ENCODE measurements around the gene CNKSR3.

CNKSR3 gene

DNA sequence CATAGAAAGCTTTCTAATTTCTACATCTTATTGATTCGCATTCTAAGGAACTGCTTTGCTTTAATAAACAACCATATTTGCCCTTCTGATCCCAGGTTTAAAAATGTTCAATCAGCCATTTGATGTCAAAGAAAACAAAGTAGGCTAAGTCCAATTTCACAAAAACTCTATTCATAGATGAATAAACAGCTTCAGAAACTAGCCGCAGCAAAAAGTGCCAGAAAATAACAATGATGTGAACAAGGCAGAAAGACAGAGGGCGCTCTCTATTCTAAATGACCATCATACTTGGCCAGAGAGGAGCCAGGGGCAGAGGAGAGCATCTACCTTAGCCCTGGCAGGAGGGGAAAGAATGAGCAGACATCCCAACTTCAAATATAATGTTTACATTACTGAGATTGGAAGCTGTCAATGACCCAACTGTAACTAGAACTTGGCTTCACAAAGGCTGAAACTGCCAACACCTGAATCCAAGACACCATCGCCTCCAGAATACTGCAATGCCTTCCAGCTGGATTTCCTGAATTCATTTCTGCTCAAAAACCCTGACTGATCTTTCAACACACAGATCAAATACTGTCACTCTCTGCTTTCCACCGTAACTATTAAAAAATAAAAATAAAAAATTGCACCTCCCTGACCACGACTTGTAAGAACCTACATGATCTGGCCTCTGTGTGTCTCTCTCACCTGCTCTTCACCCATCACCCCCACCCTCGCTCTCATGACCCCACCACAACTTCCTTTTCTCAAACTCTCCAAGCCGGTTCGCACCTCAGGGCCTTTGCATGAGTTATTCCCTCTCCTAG is 9.5 kb downstream of the CNKSR3 start:
- DNase-seq (ENCODE audit: low spot score) = no peak
- no peak overlapping the region for H2BK15ac ChIP-seq (ENCODE audit: low read length)
- H3K4ac ChIP-seq (ENCODE audit: low read length) = no peak overlapping the region
- H3K9ac ChIP-seq (ENCODE audit: low read depth, low read length, poor library complexity) = no peak overlapping the region
- no peaks in the 10 kb centered on the region for H3K36me3 ChIP-seq (replicated peaks in 1 of 2; ENCODE audit: control insufficient read depth in 2 of 2, insufficient read depth in 2 of 2, low read length in 2 of 2)
- H3K4me1 ChIP-seq (ENCODE audit: control insufficient read depth in 2 of 2, insufficient read depth in 1 of 2, low read depth in 1 of 2, low read length in 2 of 2) = peaks cover 0 to 2% of the 10 kb centered on the region in 2 donors
- H4K8ac ChIP-seq (ENCODE audit: low read depth, low read length) = no peak overlapping the region
- no CpG with 5 or more reads among the region's 9 CpGs for WGBS, 2 donors (ENCODE audit: extremely low coverage in 2 of 2, insufficient read length in 2 of 2, insufficient replicate concordance in 1 of 2)
- no peak overlapping the region for H3K27ac ChIP-seq (replicated peaks; ENCODE audit: low read length)
- no peak overlapping the region for H3K14ac ChIP-seq (ENCODE audit: low read length)
- no peak overlapping the region for H2AFZ ChIP-seq (ENCODE audit: low read length)
- H4K91ac ChIP-seq (ENCODE audit: low read depth, low read length, poor library complexity) = no peak overlapping the region
- no peak overlapping the region for H2BK12ac ChIP-seq (ENCODE audit: low read length)
- H2BK5ac ChIP-seq (ENCODE audit: low read length) = no peak overlapping the region
- no peak overlapping the region for H3K18ac ChIP-seq (ENCODE audit: low read length)
- H2AK5ac ChIP-seq (ENCODE audit: low read depth, low read length) = no peak overlapping the region
- H3K9me3 ChIP-seq (replicated peaks in 1 of 2; ENCODE audit: control insufficient read depth in 2 of 2, insufficient read depth in 1 of 2, low read depth in 1 of 2, low read length in 2 of 2) = no peaks in the 10 kb centered on the region
- H3K79me1 ChIP-seq (ENCODE audit: low read depth, low read length) = no peaks in the 10 kb centered on the region
- H3K4me3 ChIP-seq (ENCODE audit: low read length in 2 of 2) = no peak overlapping the region
- no peak overlapping the region for H3K23ac ChIP-seq (ENCODE audit: low read depth, low read length, poor library complexity)
- H3K27me3 ChIP-seq (ENCODE audit: control insufficient read depth in 3 of 3, insufficient read depth in 3 of 3, low read depth in 1 of 3, low read length in 3 of 3) = no peaks in the 10 kb centered on the region
- H2BK120ac ChIP-seq (ENCODE audit: low read depth, low read length) = no peak overlapping the region
- no peak overlapping the region for H3K4me2 ChIP-seq (ENCODE audit: insufficient read depth, low read length, poor library complexity, severe bottlenecking)

DNA sequence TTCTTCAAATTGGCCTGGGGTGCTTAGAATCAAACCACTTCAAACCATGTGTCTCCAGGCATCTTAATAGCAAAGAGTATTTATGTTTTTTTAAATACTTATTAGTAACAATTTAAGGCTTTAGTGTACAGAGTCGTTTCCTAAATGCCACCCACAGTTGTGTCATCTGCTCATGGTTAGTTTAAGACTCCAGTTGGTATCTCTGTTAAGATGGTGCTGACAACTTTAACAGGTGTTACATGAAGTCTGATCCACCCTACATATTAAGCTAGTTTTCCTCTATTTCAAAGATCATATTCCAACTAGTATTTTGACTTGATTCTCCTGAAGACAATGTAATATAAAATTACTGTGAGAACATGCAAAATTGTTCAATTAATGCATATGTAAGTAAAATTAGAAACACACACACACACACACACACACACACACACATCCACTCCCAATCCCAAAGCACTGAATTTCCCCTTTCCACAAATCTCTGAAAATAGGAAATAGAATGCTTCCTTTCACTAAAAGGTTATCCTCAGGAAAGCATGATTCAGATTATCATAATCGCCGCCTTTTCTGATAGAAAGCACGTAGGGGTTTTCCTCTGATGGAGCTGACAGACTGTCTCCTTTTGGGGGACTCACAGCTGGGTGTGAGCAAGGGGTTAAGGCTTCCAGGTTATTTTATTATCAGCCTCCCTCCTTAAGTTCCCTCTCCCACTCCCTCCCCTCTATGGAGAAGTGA is 10.5 kb downstream of the CNKSR3 start:
- H3K4me1 ChIP-seq (ENCODE audit: control insufficient read depth in 2 of 2, insufficient read depth in 1 of 2, low read depth in 1 of 2, low read length in 2 of 2) = peaks cover 0 to 2% of the 10 kb centered on the region in 2 donors
- no CpG with 5 or more reads among the region's 4 CpGs for WGBS, 2 donors (ENCODE audit: extremely low coverage in 2 of 2, insufficient read length in 2 of 2, insufficient replicate concordance in 1 of 2)

DNA sequence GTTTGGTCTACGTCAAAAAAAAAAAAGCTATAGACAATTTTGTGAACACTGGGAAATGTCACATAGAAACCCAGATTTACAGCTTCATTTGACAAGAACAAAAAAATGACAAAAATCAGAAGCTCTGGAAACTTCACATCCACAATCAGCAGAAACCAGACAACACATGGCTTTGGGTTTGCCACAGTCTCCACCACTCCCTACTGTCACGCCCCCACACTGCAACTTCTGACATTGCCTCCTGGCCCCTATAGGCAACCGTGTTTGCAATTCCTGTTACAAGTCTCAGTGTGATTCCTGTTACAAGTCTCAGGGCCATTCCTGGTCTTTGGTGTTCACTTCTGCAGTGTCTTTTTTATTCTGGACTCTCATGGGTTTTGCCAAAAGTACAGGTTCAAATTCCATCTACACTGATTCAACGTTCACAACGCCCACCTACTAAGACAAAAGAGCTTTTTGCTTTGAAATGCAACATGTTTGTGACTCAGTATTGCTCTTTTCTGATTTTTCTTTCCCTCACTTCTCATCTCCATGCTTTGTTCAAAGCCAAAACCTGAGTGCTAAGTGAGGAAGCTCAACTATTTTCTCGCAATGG is 12.0 kb downstream of the CNKSR3 start:
- no peak overlapping the region for H2AFZ ChIP-seq (ENCODE audit: low read length)
- H2AK5ac ChIP-seq (ENCODE audit: low read depth, low read length) = no peak overlapping the region
- no peak overlapping the region for H3K4me2 ChIP-seq (ENCODE audit: insufficient read depth, low read length, poor library complexity, severe bottlenecking)
- no peaks in the 10 kb centered on the region for H3K9me3 ChIP-seq (replicated peaks in 1 of 2; ENCODE audit: control insufficient read depth in 2 of 2, insufficient read depth in 1 of 2, low read depth in 1 of 2, low read length in 2 of 2)
- no peak overlapping the region for H4K91ac ChIP-seq (ENCODE audit: low read depth, low read length, poor library complexity)
- H2BK120ac ChIP-seq (ENCODE audit: low read depth, low read length) = no peak overlapping the region
- no peaks in the 10 kb centered on the region for H3K27me3 ChIP-seq (ENCODE audit: control insufficient read depth in 3 of 3, insufficient read depth in 3 of 3, low read depth in 1 of 3, low read length in 3 of 3)
- H3K18ac ChIP-seq (ENCODE audit: low read length) = no peak overlapping the region
- no peak overlapping the region for H3K4me3 ChIP-seq (ENCODE audit: low read length in 2 of 2)
- no peak overlapping the region for H3K23ac ChIP-seq (ENCODE audit: low read depth, low read length, poor library complexity)
- no peak for DNase-seq (ENCODE audit: low spot score)
- no peak overlapping the region for H4K8ac ChIP-seq (ENCODE audit: low read depth, low read length)
- no CpG with 5 or more reads among the region's 6 CpGs for WGBS, 2 donors (ENCODE audit: extremely low coverage in 2 of 2, insufficient read length in 2 of 2, insufficient replicate concordance in 1 of 2)
- no peak overlapping the region for H3K14ac ChIP-seq (ENCODE audit: low read length)
- no peak overlapping the region for H2BK15ac ChIP-seq (ENCODE audit: low read length)
- no peak overlapping the region for H2BK12ac ChIP-seq (ENCODE audit: low read length)
- H3K27ac ChIP-seq (replicated peaks; ENCODE audit: low read length) = no peak overlapping the region
- H2BK5ac ChIP-seq (ENCODE audit: low read length) = no peak overlapping the region
- no peaks in the 10 kb centered on the region for H3K4me1 ChIP-seq (ENCODE audit: control insufficient read depth in 2 of 2, insufficient read depth in 1 of 2, low read depth in 1 of 2, low read length in 2 of 2)
- H3K79me1 ChIP-seq (ENCODE audit: low read depth, low read length) = no peaks in the 10 kb centered on the region
- H3K4ac ChIP-seq (ENCODE audit: low read length) = no peak overlapping the region
- H3K9ac ChIP-seq (ENCODE audit: low read depth, low read length, poor library complexity) = no peak overlapping the region
- no peaks in the 10 kb centered on the region for H3K36me3 ChIP-seq (replicated peaks in 1 of 2; ENCODE audit: control insufficient read depth in 2 of 2, insufficient read depth in 2 of 2, low read length in 2 of 2)

More for the DNA sequence above, 10.5 kb downstream of the CNKSR3 start:
- Histone ChIP-seq H3K9ac (ENCODE audit: low read depth, low read length, poor library complexity) (no peak overlapping the region), H3K36me3 (replicated peaks in 1 of 2; ENCODE audit: control insufficient read depth in 2 of 2, insufficient read depth in 2 of 2, low read length in 2 of 2) (no peaks in the 10 kb centered on the region), H2AFZ (ENCODE audit: low read length) (no peak overlapping the region), H2BK120ac (ENCODE audit: low read depth, low read length) (no peak overlapping the region), H2BK15ac (ENCODE audit: low read length) (no peak overlapping the region), H3K27ac (replicated peaks; ENCODE audit: low read length) (no peak overlapping the region), H3K18ac (ENCODE audit: low read length) (no peak overlapping the region), H3K4me3 (ENCODE audit: low read length in 2 of 2) (no peak overlapping the region), H4K91ac (ENCODE audit: low read depth, low read length, poor library complexity) (no peak overlapping the region), H4K8ac (ENCODE audit: low read depth, low read length) (no peak overlapping the region), H3K9me3 (replicated peaks in 1 of 2; ENCODE audit: control insufficient read depth in 2 of 2, insufficient read depth in 1 of 2, low read depth in 1 of 2, low read length in 2 of 2) (no peaks in the 10 kb centered on the region), H3K4me2 (ENCODE audit: insufficient read depth, low read length, poor library complexity, severe bottlenecking) (no peak overlapping the region), H3K79me1 (ENCODE audit: low read depth, low read length) (no peaks in the 10 kb centered on the region), H3K14ac (ENCODE audit: low read length) (no peak overlapping the region), H3K27me3 (ENCODE audit: control insufficient read depth in 3 of 3, insufficient read depth in 3 of 3, low read depth in 1 of 3, low read length in 3 of 3) (no peaks in the 10 kb centered on the region), H3K23ac (ENCODE audit: low read depth, low read length, poor library complexity) (no peak overlapping the region), H3K4ac (ENCODE audit: low read length) (no peak overlapping the region), H2BK5ac (ENCODE audit: low read length) (no peak overlapping the region), H2AK5ac (ENCODE audit: low read depth, low read length) (no peak overlapping the region), H2BK12ac (ENCODE audit: low read length) (no peak overlapping the region)
- DNase-seq (ENCODE audit: low spot score) = no peak
